ENCODE results near the gene PFN3.
"Not testable (repeated sequence)": the region's sequence is repeated elsewhere in the genome, so short reads cannot be mapped to it uniquely, and the experiment has no call there.

The PFN3 gene

DNA sequence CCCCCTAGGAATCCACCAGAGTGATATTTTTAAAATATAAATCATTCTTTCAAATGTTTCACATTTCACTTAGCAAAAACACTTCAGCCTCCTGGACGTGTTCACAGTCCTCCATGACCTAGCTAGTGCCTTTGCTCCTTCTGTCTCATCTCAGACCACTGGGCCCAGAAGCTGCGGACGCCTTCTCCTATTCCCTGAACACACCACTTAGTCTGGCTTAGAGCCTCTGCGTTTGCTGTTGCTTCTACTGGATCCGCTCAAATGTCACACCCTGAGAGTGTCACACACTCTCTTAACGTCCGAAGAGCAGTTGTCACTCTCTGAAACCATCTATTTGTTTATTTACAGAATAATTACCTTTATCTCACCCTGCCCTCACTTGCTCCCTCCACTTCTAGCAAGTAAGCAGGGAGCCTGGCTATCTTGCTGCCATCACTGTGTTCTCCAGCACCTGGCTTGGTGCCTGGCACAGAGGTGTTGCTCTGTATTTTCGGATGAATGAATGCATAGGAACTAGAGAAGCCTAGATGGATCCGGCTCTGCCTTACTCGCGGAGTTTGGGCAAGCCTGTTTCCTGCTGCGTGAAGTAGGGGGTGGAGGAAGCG lies 24.8 kb upstream of the PFN3 start:
- no peak for DNase-seq

DNA sequence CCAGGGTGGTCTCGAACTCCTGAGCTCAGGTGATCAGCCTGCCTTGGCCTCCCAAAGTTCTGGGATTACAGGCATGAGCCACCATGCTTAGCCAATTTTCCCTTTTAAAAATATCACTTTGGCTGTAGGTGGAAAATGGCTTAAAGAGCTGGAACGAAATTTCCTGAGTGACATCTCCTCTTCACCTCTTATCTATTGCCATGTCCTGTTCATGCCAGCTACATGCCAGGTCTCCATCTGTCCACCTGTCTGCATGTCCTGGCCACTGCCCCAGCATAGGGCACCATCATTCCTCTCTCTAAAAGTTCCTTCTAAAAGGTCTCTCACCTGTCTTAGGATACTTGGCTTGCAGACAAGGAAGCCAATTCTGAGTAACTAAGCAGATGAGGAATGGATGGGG lies 23.2 kb upstream of the PFN3 start:
- no peak for DNase-seq

DNA sequence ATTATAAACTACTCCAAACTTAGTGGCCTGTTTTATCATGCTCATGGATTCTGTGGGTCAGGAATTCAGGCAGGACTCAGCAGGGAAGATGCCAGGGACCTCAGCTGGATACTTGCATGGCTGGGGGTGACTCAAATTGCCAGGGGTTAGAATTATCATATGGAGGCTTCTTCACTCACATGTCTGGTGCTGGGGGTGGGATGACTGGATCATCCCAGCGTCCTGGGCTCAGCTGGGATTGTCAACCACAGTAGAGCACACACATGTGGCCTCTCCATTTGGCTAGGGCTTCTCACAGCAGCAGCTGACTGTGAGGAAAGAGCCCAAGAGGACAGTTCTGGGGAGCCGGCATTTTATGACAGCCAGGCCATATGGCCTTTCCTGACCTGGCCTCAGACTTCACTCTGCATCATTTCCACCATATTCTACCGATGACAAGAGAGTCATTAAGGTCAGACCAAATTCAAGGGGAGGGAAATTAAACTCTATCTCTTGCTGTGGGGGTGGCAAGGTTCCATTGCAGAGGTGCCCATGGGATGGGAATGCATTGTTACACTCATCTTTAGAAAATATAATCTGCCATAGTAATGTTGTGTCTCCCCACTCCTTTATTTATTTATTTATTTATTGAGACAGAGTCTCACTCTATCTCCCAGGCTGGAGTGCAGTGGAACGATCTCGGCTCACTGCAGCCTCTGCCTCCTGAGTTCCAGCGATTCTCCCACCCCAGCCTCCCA lies 20.8 kb upstream of the PFN3 start:
- no peak for DNase-seq

DNA sequence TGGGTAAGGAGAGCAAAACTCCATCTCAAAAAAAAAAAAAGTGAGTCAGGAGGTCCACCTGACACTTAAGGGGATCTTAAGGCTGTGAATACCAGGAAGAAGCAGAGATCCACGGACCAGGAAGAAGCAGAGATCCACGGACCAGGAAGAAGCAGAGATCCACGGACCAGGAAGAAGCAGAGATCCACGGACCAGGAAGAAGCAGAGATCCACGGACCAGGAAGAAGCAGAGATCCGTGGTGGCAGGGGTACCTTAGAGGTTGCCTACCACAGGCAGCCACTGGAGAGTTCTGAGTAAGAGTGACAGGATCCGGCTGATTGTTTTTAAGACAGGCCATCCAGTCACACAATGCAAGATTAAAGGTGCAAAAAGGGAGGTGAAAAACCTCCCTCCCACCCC lies 20.0 kb upstream of the PFN3 start:
- DNase-seq = not testable (repeated sequence)

DNA sequence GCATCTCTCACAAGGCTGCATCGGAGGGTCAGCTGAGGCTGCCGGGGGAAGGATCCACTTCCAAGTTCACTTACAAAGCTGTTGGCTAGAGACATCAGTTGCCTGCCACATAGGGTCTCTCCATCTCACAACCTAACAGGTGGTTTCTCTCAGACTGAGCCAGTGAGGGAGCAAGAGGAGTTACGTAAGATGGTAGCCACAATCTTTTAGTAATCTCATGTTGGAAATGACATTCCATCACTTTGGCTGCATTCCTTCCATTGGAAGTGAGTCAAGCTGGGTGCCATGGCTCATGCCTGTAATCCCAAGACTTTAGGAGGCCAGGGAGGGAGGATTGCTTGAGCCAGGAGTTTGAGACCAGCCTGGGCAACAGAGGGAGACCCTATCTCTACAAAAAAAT lies 18.6 kb upstream of the PFN3 start:
- no peak for DNase-seq

DNA sequence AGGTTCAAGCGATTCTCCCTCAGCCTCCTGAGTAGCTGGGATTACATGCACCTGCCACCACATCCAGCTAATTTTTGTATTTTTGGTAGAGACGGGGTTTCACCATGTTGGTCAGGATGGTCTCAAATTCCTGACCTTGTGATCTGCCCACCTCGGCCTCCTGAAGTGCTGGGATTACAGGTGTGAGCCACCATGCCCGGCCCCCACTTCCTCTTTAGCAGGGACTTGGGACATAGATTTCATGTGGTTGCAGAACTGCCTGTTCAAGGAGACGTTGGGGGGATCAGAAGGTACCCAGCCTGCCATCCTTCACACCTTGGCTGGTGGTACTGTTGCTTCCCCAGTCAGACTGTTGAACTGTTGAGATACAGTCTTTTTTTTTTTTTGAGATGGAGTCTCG lies 16.6 kb upstream of the PFN3 start:
- DNase-seq = not testable (repeated sequence)

DNA sequence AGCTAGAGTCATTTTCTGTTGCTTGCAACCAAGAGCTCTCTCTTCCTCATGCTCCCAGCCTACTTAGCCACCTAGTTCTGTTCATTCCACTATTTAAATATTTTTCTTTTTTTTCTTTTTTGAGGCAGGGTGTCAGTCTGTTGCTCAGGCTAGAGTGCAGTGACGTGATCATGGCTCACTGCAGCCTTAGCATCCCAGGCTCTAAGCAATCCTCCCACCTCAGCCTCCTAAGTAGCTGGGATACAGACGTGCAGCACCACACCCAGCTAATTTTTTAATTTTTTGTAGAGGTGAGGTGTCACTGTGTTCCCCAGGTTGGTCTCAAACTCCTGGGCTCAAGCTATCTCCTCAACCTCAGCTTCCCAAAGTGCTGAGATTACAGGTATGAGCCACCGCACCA lies 14.0 kb upstream of the PFN3 start:
- no peak for DNase-seq

DNA sequence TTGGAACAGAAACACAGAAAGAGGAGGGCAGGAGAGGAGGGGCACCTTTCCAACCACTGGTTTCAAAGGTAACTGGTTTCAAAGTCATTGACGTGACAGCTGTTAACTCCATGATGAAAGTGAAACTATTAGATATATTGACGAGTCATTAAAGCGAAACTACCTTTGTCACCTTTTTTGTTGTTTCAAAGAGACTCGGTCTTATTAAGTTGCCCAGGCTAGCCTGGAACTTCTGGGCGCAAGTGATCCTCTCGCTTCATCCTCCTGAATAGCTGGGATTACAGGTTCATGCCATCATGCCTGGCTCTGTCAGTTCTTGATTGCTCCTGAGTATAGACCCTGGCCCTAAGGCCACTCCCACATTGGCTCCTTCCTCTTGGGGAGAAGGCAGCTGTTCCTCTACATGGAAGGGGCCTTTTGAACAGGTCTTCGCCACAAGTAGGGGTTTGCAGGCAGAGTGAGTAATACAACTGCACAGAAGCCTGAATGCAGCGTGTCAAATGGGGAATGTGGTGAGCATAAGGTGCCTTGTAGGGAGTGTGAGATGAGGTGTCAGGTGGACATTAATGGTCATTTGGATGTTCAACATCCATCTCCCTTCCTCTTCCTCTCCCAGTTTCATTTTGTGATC lies 12.3 kb upstream of the PFN3 start:
- DNase-seq = no peak

DNA sequence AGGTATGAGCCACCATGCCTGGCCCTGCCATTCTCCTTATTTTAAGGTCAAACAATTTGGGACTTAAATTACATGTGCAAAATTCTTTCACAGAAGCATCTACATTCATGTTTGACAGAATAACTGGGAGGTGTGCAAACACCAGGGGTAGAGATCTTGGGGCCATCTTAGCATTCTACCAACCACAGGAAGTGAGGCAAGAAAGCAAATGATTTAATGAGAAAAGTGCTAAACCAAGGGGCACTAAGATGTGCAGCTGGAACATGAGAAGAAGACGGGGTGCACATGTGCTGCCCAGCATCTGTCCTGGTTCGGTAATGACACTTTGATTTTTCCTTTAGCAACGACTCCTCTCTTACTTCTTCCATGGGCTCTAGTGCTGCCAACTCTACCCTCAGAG lies 10.1 kb upstream of the PFN3 start:
- DNase-seq = no peak

DNA sequence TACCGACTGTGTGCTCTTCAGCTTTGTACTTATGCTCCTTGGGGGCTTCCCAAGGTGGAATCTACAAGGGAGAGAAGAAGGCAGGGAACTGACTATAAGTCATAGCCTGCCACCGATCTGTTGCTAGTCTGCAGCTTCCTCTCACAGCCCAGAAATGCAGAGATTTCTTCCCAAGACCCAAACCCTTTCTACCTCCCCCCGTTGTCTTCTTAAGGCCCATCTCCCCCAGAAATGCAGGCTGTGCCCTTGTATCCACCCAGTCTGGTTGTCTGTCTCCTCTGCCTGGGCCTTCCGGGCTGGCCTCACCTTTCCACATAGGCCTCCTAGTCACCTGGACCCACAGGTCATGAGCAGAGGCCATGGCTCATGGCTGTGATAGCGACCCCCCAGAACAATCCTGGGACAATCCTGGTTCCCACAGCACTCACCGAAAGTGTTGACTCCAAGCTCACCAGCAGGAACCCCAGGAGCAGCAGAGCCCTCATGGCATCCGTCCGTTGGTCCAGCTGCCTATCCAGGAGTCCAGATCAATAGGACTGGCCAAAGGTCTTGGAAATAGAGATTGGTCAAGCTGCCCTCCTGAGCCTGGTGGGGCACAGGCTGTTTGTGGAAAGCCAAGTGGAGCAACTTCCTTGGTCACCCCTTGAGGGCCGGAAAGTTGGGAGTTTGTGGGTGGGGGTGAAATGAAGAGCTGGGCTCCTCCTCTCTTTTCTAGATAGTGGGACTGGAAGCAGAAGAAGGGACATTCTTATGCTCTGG lies 8.8 kb upstream of the PFN3 start, which contains the start of gene F12:
F12 (minus strand) TSS at position 522 of the 759 bp plus-strand sequence; CDS start at position 485, 37 bp downstream.
- DNase-seq = no peak

DNA sequence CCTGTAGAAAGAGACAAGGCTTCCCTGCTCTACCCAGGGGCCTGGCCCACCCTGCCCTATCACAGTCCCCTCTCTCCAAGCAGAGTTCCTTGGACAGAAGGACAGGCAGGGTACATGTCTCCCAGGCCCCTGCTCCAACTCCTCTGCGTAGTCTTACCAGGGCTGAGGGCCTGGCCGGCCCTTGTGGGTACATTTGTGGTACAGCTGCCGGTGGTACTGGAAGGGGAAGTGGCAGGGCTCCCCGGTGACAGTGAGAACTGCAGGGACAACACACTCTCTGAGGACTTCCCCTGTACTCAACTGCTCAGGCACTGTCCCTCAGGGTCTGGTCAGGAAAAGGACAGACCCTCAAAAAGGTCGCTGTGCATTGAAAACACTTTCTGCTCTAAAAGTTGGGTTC lies 5.3 kb upstream of the PFN3 start:
- no peak for DNase-seq

DNA sequence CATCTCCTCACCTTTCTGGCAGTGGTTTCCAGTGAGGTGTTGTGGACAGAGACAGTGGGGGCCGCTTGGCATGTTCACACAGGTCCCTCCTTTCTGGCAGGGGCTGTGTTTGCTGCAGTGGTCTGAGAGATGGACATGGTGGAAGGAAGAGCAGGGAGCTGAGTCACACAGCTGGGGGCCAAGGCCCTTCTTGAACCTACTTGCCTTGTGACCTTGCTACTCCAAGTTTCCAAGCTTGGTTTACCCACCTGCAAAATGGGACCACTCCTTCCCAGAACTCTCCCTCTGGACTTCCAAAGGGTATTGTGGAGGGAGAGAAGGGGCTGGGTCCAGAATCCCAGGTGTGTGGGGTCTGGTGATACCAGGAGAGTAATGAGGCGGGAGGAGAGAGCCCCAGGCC lies 4.9 kb upstream of the PFN3 start:
- DNase-seq = no peak

DNA sequence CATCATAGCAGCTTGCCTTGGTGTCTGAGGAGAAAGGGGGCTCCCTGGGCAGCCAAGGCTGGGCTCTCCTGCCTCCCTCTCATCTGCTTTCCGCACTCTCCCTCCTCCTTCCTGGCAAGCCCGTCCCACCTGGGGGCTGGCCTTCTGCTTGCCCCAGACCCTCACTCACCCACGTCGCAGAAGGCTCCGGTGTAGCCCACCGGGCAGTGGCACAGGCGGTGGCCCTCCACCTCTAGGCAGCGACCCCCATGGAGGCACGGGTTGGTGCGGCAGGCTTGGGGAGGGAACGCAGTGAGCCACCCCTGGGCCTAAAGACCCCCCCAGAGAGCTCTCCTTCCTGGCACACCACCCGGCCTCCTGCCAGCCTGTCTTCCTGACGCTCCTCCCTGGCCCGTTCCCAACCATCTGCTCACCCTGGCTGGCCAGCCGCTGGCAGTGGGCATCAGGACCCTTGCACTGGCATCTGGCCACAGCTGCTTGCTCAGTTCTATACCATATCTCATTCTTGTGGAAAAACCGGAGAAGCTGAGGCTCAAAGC lies 4.2 kb upstream of the PFN3 start:
- DNase-seq = no peak

DNA sequence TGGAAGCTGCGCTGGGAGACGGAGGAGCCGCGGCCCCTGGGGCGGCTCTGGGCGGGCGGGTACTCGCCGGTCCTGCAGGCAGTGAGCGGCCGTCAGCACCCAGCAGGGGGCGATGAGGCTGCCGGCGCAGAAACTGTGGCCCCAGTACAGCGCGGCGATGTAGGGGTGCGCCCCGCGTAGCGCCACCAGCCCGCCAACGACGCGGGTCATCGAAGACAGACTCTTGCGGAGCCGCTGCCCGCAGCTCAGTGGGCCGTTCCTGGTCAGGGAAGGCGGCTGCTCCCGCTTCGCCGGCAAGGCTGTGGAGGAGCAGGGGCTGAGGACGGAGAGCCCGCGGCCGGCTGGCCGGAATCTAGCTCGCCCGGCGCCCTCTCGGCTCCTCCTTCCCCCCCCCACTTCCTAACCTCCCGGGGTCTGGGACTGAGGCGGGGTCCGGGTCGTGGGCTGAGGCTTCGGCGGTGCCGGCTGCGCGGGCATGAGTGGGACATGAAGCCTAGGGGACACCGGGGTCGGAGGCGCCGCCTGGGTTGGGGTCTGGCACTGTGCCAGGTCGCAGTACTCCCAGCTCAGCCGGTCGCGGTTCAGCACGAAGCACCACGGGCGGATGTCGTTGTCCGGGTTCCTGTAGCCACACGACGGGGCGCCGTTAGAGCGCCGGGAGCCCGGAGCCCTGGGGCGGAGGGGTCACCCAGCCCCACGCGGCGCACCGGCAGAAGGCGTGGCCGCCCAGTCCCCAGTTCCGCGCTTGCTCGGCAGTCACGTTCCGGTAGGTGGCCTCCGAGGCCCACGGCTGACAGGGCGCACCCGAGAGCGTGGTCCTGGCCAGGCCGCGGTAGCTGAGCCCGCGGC lies 3.6 kb upstream of the PFN3 start:
- DNase-seq = peak; percentile 83 to 85

DNA sequence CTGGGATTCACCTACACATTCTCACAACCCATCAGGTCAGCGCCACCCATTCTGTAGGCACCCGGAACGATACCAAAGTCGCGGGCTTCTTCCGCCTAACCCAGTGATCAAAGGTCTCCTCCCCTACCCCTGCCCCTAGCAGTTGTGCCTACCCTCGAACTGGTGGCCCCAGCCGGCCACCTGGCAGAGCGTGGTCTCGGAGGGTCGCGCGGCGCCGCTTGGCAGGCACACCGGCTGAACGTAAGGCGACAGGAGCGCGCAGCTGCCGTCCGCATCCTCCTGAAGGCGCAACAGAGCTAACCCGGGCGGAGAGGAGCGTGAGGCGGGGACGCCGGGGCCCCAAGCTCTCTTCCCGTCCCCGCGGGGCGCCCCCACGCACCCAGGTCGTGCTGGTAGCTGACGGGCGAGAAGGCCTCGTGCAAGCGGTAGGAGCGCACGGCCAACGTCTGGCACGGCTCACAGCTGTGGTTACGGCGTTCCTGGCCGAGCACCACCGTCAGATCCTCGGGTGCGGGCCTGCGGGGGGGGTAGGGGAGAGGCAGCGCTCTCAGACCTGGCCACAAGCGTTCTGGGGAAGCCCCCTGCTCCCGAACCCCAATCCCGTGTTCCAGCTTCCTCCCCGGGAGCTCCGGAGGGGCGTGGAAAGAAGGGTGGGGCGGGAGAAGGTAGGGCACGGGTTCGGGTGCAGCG lies 2.8 kb upstream of the PFN3 start:
- peak; percentile 41 to 49 for DNase-seq

DNA sequence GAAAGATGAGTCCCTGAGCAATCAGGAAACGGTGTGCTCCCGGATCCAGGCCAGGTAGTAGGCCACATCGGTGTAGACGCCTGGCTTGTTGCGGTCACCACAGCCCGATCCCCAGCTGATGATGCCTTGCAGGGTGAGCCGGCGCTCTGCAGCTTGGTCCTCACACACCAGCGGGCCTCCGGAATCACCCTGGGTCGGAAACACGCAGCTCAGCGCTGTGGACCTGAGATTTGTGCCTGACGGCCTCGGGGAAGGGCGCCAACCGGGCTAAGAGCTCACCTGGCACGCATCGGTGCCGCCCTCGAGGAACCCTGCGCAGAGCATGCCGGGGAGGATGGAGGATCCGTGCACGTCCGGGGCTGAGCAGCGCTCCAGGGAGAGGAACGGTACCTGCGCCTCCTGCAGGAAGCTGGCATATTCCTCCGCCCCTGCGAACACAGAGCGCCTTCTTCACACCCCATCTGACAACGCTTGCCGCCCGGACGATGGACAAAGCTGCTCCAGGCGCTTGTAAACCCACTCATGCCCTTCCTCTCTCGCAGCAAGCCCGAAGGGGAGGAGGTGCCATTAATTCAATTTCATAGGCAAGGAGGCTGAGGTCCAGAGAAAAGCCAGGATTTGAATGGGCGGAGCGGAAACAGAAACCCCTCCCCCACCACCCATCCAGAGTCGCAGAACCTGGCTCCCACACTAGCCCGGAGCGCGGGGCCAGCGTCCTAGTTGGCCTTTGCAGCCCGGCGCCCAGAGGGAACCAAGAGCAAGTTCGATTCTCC lies 2.0 kb upstream of the PFN3 start:
- peak; percentile 65 to 70 for DNase-seq

DNA sequence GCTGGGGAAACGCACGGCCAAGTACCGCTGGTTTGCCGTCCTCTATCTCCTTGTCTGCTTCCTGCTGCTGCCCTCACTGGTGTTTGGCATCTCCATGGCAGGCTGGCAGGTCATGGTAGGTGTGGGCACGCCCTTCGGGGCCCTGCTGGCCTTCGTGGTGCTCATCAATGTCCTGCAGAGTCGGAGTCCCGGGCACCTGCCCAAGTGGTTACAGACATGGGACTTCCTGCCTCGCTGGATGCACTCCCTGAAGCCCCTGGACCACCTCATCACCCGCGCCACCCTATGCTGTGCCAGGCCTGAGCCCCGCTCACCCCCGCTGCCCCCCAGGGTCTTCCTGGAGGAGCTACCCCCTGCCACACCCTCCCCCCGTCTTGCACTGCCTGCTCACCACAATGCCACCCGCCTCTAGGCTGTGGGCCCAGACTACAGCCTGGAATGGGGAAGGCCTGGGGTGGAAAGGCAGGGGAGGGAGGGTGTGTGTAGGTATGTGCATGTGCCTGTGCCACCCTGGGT lies 2.5 kb downstream of the PFN3 start:
- no peak for DNase-seq

DNA sequence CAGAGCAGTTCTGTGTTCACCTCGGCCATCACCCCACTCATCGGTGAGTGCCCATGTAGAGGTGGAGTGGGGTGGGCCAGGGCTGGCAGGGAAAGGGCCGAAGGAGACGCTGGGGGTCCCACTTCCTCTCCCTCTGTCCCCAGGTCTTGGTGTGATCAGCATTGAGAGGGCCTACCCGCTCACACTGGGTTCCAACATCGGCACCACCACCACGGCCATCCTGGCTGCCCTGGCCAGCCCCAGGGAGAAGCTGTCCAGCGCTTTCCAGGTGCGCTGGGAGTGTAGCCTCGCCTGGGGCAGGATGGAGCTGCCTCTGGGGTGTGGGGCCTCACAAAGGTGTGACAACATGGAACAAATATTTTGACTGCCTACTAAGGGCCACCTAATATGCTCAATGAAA lies 3.7 kb downstream of the PFN3 start:
- DNase-seq = no peak

DNA sequence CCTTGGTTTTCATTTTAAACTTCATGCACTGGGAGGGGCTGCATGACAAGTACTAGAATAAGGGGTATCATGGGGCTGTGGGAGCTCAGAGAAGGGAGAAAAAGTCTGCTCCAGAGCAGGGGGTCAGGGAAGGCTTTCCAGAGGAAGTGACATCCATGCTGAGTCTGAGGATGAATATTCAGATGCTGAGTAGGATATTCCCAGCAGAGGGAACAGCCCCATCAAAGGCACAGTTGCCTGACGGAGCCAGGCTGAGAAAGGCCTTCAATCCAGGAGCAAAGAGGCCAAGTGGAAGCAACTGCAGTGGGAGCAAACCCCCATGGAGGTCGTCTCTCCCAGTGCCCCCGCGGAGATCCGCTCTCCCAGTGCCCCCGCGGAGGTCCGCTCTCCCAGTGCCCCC lies 4.4 kb downstream of the PFN3 start:
- DNase-seq = no peak

DNA sequence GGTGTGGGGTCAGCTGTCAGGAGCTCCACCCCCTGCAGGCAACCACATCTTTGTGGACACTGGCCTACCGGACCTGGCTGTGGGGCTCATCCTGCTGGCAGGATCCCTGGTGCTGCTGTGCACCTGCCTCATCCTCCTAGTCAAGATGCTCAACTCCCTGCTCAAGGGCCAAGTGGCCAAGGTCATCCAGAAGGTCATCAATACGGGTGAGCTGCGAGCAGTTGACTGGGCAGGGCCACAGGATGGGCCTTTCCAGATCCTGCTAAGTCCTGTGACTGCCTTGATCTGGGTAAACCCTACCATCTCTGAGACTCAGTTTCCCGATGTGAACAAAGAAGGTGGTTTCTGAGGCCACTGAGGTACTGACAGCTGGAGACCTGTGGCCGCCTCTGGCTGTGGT lies 6.5 kb downstream of the PFN3 start:
- no peak for DNase-seq
